ENCODE results near the gene GNB4. TPM values are rescaled to one million over a fixed set of nuclear protein-coding genes. Genes with fewer than 3 reads are reported as not detected.

Gene GNB4
- total RNA-seq, 1 donor from 2014 or later, result 23.3 TPM

DNA sequence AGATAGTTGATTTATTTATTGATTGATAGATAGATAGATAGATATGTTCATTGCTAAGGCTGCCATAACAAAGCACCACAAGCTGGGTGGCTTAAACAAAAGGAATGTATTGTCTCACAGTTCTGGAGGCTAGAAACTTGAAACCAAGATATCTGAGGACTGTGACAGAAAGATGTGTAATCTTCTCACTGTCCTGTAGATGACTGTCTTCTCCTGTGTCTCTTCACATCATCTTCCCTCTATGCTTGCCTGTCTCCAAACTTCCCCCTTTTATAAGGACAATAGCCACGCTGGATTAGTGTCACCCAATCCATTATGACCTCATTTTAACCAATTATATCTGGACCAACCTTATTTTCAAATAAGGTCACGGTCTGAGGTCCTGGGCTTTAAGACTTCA, 40.9 kb downstream of the GNB4 start:
- Histone ChIP-seq H3K27ac (no peak overlapping the region), H3K4me1 (no peaks in the 10 kb centered on the region), H3K27me3 (no peaks in the 10 kb centered on the region), H3K36me3 (peaks cover 0 to 12% of the 10 kb centered on the region in 2 donors), H3K4me3 (no peak overlapping the region), H3K9me3 (no peaks in the 10 kb centered on the region)
- DNase-seq (ENCODE audit: extremely low spot score in 2 of 2), result no peak
- intact Hi-C loops (cut with DNase I), result no loop called here
- TF ChIP-seq POLR2AphosphoS5 (IDR thresholded peaks at IDR 0.05; ENCODE audit: insufficient read depth in 1 of 2, low read depth in 1 of 2), result no peak
- TF ChIP-seq POLR2A (IDR thresholded peaks at IDR 0.05), result no peak
- TF ChIP-seq, protein P1, sequence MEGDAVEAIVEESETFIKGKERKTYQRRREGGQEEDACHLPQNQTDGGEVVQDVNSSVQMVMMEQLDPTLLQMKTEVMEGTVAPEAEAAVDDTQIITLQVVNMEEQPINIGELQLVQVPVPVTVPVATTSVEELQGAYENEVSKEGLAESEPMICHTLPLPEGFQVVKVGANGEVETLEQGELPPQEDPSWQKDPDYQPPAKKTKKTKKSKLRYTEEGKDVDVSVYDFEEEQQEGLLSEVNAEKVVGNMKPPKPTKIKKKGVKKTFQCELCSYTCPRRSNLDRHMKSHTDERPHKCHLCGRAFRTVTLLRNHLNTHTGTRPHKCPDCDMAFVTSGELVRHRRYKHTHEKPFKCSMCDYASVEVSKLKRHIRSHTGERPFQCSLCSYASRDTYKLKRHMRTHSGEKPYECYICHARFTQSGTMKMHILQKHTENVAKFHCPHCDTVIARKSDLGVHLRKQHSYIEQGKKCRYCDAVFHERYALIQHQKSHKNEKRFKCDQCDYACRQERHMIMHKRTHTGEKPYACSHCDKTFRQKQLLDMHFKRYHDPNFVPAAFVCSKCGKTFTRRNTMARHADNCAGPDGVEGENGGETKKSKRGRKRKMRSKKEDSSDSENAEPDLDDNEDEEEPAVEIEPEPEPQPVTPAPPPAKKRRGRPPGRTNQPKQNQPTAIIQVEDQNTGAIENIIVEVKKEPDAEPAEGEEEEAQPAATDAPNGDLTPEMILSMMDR (IDR thresholded peaks at IDR 0.05), result no peak

DNA sequence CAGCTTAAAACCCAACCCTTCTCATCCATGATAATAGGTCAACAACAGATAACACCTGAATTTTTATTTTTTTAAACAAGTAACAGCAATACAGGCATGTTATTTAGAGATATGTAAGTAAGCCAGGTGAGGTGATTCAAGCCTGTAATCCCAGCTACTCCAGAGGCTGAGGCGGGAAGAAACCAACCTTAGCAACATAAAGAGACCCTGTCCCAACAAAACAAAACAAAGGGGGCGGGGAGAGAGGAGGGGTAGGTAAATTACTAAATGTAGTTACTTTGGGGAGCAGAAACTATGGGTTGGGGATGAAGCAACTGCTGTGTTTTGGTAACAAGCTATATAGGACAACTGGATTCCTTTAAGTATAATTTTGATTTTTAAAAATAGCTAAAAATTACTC, 47.0 kb downstream of the GNB4 start:
- H3K9me3 ChIP-seq, result no peaks in the 10 kb centered on the region
- TF ChIP-seq POLR2AphosphoS5 (IDR thresholded peaks at IDR 0.05; ENCODE audit: insufficient read depth in 1 of 2, low read depth in 1 of 2), result no peak
- TF ChIP-seq POLR2A (IDR thresholded peaks at IDR 0.05), result no peak
- TF ChIP-seq, protein P1 (IDR thresholded peaks at IDR 0.05), result no peak
- H3K36me3 ChIP-seq, result peaks cover 0 to 42% of the 10 kb centered on the region in 2 donors
- no peaks in the 10 kb centered on the region for H3K27me3 ChIP-seq
- no peak for DNase-seq (ENCODE audit: extremely low spot score in 2 of 2)
- H3K4me3 ChIP-seq, result no peak overlapping the region
- intact Hi-C loops (cut with DNase I), result no loop called here
- no peaks in the 10 kb centered on the region for H3K4me1 ChIP-seq
- H3K27ac ChIP-seq, result no peak overlapping the region

DNA sequence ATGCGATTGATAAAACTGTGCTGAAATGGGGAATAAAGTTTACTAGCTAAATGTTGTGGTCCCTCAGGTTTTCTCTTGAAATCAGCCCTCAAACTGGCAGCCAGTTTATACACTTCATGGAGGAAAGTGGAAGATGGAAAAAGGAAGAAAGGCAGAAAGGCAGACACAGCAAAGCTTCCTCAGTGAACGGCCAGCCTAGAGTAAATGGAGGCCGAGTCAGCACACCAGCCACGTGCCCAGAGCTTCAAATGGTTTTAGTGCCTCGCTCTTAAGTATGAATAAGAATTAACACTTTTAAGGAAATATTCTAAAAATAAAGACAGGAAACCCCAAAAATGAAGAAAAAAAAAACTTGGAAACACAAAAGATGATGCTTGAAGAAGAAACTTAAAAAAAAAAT, 48.3 kb downstream of the GNB4 start:
- no peak for DNase-seq (ENCODE audit: extremely low spot score in 2 of 2)
- no peaks in the 10 kb centered on the region for H3K4me1 ChIP-seq
- H3K9me3 ChIP-seq, result no peaks in the 10 kb centered on the region
- no peak overlapping the region for H3K4me3 ChIP-seq
- H3K27me3 ChIP-seq, result no peaks in the 10 kb centered on the region
- H3K36me3 ChIP-seq, result peaks cover 0 to 42% of the 10 kb centered on the region in 2 donors
- no peak overlapping the region for H3K27ac ChIP-seq
- no peak for TF ChIP-seq POLR2AphosphoS5 (IDR thresholded peaks at IDR 0.05; ENCODE audit: insufficient read depth in 1 of 2, low read depth in 1 of 2)
- no peak for TF ChIP-seq POLR2A (IDR thresholded peaks at IDR 0.05)
- TF ChIP-seq, protein P1 (IDR thresholded peaks at IDR 0.05), result no peak
- intact Hi-C loops (cut with DNase I), result no loop called here

DNA sequence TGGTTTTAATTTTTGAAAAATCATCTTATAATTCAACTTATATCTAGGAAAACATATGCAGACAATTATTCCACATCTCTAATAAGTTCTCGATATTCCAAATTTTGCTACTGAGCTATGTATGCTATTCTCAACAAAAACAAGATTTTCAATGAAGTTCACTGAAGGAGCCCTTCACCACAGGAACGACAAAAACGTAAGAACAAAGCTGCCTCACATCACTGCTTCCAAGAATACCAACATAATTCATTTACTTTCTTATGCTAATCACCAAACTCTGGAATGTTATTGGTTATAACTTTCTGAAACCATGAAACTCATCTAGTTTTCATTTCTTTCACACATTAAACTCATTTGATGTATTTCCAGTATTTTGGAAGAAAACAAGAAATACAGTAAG, 49.7 kb downstream of the GNB4 start:
- no peak overlapping the region for H3K27ac ChIP-seq
- no peaks in the 10 kb centered on the region for H3K27me3 ChIP-seq
- peaks cover 0 to 42% of the 10 kb centered on the region in 2 donors for H3K36me3 ChIP-seq
- no peak for TF ChIP-seq POLR2AphosphoS5 (IDR thresholded peaks at IDR 0.05; ENCODE audit: insufficient read depth in 1 of 2, low read depth in 1 of 2)
- no peak for TF ChIP-seq POLR2A (IDR thresholded peaks at IDR 0.05)
- TF ChIP-seq, protein P1 (IDR thresholded peaks at IDR 0.05), result no peak
- H3K9me3 ChIP-seq, result no peaks in the 10 kb centered on the region
- H3K4me3 ChIP-seq, result no peak overlapping the region
- no peak for DNase-seq (ENCODE audit: extremely low spot score in 2 of 2)
- intact Hi-C loops (cut with DNase I), result no loop called here
- no peaks in the 10 kb centered on the region for H3K4me1 ChIP-seq

DNA sequence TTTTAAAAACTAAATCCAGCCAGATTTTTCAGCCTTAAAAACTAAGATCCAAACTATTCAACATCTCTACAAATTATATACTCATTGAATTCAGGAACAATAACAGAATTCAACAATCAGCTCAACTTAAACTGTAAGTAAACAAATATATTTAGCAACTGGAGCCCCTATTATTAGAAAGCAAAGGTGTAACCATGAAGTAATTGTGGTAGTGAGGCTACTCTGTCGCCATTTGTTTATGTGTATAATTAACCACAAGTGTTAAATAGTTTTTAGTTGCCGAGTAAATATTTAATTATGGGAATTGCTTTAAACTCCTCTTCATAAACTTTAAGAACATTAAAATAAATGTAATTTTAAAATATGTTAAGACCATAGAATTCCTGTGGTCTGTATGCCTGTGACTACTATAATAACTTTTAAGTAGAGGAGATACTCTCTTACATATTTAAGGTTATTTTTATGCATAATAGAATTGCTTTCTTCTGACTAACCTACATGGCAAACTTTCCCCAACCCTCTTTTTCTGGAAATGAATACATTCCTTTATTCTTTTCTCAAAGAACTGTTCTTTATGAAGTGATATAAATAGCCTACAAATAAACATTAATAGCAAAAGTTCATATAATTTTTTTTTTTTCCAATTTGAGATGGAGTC, 52.6 kb downstream of the GNB4 start:
- intact Hi-C loops (cut with DNase I), result no loop called here
- Histone ChIP-seq H3K27me3 (no peaks in the 10 kb centered on the region), H3K4me3 (no peak overlapping the region), H3K36me3 (peaks cover 0 to 42% of the 10 kb centered on the region in 2 donors), H3K4me1 (no peaks in the 10 kb centered on the region), H3K27ac (no peak overlapping the region), H3K9me3 (no peaks in the 10 kb centered on the region)
- DNase-seq (ENCODE audit: extremely low spot score in 2 of 2), result no peak
- no peak for TF ChIP-seq POLR2A (IDR thresholded peaks at IDR 0.05)
- TF ChIP-seq, protein P1 (IDR thresholded peaks at IDR 0.05), result no peak
- TF ChIP-seq POLR2AphosphoS5 (IDR thresholded peaks at IDR 0.05; ENCODE audit: insufficient read depth in 1 of 2, low read depth in 1 of 2), result no peak

All from vagina (tissue), 2 donors.